ENCODE data around the gene NAV1. TPM values are rescaled to one million over a fixed set of nuclear protein-coding genes. Genes with fewer than 3 reads are reported as not detected.

NAV1 gene
- total RNA-seq, 4 donors from 2014 or later: 11.4 to 35.8 (median 18.0) TPM

DNA sequence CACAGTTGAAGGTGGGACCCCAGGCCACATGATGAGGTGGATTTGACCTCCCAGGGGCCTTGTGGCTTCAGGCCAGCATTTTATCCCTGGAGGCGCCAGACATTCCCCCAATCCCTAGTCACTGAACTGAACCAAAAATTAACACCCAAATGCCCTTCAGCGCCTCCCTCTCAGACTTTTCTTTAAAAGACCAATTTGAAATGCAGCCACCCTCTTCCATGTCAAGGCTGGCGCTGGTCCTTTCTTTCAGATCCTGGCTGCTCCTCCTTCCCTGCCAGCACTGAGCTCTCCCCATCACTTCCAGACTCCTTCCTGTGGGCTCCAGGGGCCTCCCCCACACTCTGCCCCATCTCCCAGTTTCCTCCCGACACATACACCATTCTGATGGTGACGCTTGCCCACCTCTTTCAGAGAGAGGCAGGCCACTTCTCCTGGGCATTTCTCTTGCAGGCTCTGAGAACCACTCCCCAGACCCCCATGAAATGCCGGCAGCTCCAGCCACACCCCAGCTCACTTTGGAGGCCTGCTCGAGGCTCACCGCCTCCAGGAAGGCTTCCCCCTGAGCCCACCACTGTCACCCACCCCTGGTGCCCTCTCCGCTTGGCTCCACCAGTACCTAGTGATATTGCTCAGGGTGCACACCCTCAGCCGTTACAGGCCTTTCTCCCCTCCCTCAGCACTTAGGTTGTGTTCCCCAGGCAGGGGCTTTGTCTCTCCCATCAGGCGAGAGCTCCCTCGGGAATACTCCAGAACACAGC lies 27.0 kb downstream of the NAV1 start:
- H3K4me1 ChIP-seq: peaks cover 0 to 49% (median 5%) of the 10 kb centered on the region in 3 donors
- ATAC-seq: no peak
- no peak for TF ChIP-seq POLR2AphosphoS5 (IDR thresholded peaks at IDR 0.05)
- no peak for TF ChIP-seq POLR2A (IDR thresholded peaks at IDR 0.05)
- TF ChIP-seq CTCF (IDR thresholded peaks at IDR 0.05): no peak
- no peak for TF ChIP-seq EP300 (IDR thresholded peaks at IDR 0.05)

GRCh38 chr1:201566529-201566823 lies 27.5 kb downstream of the NAV1 start:
- Histone ChIP-seq H3K36me3 (no peaks in the 10 kb centered on the region), H3K4me1 (peaks cover 0 to 47% (median 7%) of the 10 kb centered on the region in 3 donors), H3K9me3 (no peaks in the 10 kb centered on the region), H3K4me3 (no peak overlapping the region), H3K27ac (no peak overlapping the region), H3K27me3 (no peaks in the 10 kb centered on the region)
- no peak for TF ChIP-seq CTCF (IDR thresholded peaks at IDR 0.05)
- ATAC-seq: no peak
- 79 to 80% methylated on average over 2 of the region's 2 CpGs for WGBS, 2 donors (ENCODE audit: low coverage in 1 of 2)

More for the DNA sequence above, 27.0 kb downstream of the NAV1 start:
- Histone ChIP-seq H3K4me3 (no peak overlapping the region), H3K36me3 (no peaks in the 10 kb centered on the region), H3K27ac (peak overlapping the region in 2 of 4 donors; percentile 10 to 24), H3K9me3 (no peaks in the 10 kb centered on the region), H3K27me3 (no peaks in the 10 kb centered on the region)
- WGBS, 2 donors (ENCODE audit: low coverage in 1 of 2): 74 to 96% methylated on average over 4 to 12 of the region's 12 CpGs

DNA sequence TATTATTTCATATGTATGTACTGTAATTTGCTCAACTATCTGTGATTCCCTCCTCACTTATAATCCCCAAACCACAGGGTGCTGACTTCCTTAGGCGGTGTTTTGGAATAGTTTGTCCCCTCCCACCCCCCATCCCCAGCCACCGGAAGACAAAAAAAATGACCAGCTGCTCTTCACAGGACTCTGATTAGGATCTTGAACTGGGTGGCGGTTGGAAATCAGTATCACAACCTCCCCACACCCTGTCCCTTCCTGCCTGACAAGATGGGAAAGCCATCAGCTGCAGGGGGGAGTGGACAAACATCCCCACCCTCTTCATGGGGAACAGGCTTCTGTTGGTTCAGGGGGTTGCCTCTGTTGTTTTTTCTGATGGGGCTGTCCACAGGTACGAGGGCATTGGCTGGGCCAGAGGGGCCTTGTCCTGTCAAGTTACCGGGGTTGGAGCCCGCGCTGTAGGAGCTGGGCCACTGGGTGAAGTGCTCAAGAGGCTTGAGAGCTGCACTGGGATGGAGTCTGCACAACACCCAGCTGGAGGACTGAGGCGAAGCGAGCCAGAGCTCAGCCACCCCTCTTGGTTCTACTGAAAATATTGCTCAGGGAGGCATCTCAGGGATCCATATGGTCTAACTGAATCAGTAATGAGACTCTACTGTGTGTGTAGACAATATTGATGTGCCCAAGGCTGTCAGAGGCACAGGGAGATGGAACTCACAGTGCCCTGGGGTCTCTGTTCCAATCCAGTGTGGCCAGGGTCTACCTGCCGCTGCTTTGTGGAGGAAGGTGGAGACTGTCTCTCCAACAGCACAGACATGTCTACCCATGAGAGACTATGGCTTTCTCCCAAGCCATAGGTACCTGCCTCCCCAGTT lies 28.2 kb downstream of the NAV1 start:
- no peak overlapping the region for H3K4me3 ChIP-seq
- no peak for ATAC-seq
- WGBS, 2 donors (ENCODE audit: low coverage in 1 of 2): 83% methylated on average over 2 to 4 of the region's 10 CpGs
- no peaks in the 10 kb centered on the region for H3K36me3 ChIP-seq
- H3K27ac ChIP-seq: no peak overlapping the region
- no peaks in the 10 kb centered on the region for H3K27me3 ChIP-seq
- peaks cover 0 to 42% (median 9%) of the 10 kb centered on the region in 3 donors for H3K4me1 ChIP-seq
- TF ChIP-seq CTCF (IDR thresholded peaks at IDR 0.05) (no peak), POLR2AphosphoS5 (IDR thresholded peaks at IDR 0.05) (no peak), POLR2A (IDR thresholded peaks at IDR 0.05) (no peak), EP300 (IDR thresholded peaks at IDR 0.05) (no peak)
- H3K9me3 ChIP-seq: no peaks in the 10 kb centered on the region

GRCh38 chr1:201568265-201568664 lies 29.3 kb downstream of the NAV1 start:
- WGBS, 2 donors (ENCODE audit: low coverage in 1 of 2): 77 to 90% methylated on average over 3 to 6 of the region's 6 CpGs
- H3K4me3 ChIP-seq: no peak overlapping the region
- no peaks in the 10 kb centered on the region for H3K27me3 ChIP-seq
- H3K4me1 ChIP-seq: peaks cover 0 to 31% (median 5%) of the 10 kb centered on the region in 3 donors
- no peaks in the 10 kb centered on the region for H3K9me3 ChIP-seq
- no peaks in the 10 kb centered on the region for H3K36me3 ChIP-seq
- no peak overlapping the region for H3K27ac ChIP-seq
- no peak for ATAC-seq
- no peak for TF ChIP-seq POLR2A (IDR thresholded peaks at IDR 0.05)
- TF ChIP-seq CTCF (IDR thresholded peaks at IDR 0.05): no peak
- TF ChIP-seq POLR2AphosphoS5 (IDR thresholded peaks at IDR 0.05): no peak
- TF ChIP-seq EP300 (IDR thresholded peaks at IDR 0.05): no peak
